Measurements from ENCODE around the gene ENTPD2. TPM values are rescaled to one million over a fixed set of nuclear protein-coding genes. Genes with fewer than 3 reads are reported as not detected.

Gene ENTPD2
- total and polyA plus RNA-seq, 10 of the 15 experiments (the other 5 are each of a cell fraction or from before 2014, with no cell fraction given), result 0.15 to 1.8 (median 0.65) TPM; not detected in 2

DNA sequence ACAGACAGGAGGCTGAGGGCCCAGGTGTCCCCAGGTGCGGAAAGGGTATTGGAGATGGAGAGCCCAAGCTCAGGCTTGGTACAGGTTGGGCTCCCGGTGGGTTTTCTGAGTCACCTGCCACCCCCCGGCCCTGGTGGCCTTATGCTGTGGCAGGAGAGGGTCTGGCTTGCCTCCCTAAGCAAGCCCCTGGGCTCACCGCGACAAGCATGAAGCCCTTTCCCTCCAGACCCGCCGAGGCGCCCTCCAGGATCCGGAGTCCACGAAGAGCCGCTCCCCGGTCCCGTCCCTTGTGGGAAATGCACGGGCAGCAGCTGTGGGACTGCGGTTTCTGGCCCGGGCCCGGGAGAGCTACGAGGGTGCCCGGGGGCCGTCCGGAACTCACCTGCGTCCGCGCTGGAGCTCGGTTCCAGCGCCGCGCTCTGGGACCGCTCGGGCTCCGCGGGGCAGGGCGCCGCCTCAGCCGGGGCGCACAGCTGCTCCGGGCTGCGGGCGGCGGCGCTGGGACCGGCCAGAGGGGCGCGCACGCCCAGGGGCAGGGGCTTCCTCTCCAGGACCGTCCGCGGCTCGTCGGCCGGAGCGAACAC is 15.7 kb upstream of the ENTPD2 start (continued):
- TF ChIP-seq, protein P1, sequence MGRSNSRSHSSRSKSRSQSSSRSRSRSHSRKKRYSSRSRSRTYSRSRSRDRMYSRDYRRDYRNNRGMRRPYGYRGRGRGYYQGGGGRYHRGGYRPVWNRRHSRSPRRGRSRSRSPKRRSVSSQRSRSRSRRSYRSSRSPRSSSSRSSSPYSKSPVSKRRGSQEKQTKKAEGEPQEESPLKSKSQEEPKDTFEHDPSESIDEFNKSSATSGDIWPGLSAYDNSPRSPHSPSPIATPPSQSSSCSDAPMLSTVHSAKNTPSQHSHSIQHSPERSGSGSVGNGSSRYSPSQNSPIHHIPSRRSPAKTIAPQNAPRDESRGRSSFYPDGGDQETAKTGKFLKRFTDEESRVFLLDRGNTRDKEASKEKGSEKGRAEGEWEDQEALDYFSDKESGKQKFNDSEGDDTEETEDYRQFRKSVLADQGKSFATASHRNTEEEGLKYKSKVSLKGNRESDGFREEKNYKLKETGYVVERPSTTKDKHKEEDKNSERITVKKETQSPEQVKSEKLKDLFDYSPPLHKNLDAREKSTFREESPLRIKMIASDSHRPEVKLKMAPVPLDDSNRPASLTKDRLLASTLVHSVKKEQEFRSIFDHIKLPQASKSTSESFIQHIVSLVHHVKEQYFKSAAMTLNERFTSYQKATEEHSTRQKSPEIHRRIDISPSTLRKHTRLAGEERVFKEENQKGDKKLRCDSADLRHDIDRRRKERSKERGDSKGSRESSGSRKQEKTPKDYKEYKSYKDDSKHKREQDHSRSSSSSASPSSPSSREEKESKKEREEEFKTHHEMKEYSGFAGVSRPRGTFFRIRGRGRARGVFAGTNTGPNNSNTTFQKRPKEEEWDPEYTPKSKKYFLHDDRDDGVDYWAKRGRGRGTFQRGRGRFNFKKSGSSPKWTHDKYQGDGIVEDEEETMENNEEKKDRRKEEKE (IDR thresholded peaks at IDR 0.05), result no peak

DNA sequence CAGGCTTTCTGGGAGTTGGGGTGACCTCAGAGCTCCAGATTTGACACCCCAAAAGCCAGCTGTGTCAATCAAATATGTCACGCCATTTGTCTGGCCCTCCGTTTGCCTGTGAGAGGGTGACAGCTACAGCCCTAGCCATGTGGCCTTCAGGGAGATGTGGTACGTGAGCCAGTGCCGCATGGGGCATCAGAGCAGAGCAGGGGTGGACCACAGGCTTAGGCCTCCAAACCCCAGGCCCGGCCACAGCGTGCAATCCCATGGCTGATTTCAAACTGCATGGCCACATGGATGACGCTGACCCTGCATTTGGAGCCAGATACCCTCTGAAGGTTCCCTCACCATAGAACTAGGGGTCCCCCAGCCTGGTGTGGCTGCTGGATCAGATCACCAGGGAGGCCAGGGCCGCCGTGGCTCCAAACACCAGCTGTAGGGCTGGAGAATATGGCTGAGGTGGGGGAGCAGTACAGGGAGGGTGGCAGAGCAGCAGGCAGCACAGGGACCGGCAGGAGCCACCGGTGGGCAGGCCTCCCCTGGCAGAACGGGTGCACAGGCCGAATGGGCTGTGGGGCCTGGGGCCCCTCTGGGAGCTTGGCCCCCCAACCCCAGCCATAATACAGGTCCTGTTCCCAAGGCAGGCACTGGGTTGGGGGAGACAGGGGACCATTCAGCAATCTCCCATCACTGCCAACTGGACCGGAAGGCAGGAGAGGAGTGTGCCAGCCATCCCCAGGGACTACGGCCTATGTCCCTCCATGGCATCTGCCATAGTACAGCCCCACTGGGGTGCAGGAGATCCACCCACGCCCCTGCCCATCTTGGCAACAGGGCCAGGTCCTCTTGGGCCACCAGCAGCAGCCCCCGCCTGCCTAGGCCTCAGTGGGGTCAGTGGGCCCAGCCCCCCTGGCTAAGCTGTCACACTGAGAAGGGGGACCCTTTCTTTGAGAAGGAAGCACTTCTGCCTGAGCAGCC is 15.0 kb upstream of the ENTPD2 start:
- Histone ChIP-seq H3K4me2 (ENCODE audit: control insufficient read depth, insufficient read depth) (peak overlapping the region; percentile 90), H2AFZ (ENCODE audit: control insufficient read depth, low read depth, low read length) (no peak overlapping the region), H3K9me3 (replicated peaks; ENCODE audit: control insufficient read depth, insufficient read depth, low read length) (no peaks in the 10 kb centered on the region), H4K20me1 (ENCODE audit: control insufficient read depth, insufficient read depth) (no peaks in the 10 kb centered on the region), H3K4me3 (peak overlapping the region; percentile 80), H3K36me3 (ENCODE audit: control insufficient read depth in 2 of 2, insufficient read depth in 2 of 2, low read length in 1 of 2) (no peaks in the 10 kb centered on the region; a peak in 2 of 4 replicates), H3K27ac (ENCODE audit: control insufficient read depth, insufficient read depth) (no peak overlapping the region), H3K27me3 (replicated peaks in 1 of 2; ENCODE audit: control insufficient read depth in 2 of 2, insufficient read depth in 2 of 2, low read length in 1 of 2) (no peaks in the 10 kb centered on the region), H3K79me2 (ENCODE audit: control insufficient read depth, insufficient read depth, low read length) (peaks cover 7% of the 10 kb centered on the region), H3K4me1 (ENCODE audit: control insufficient read depth, insufficient read depth, low read length) (peaks cover 25% of the 10 kb centered on the region), H3K9ac (ENCODE audit: control insufficient read depth, insufficient read depth, low read length) (peak overlapping the region; percentile 56)
- DNase-seq (ENCODE audit: low read depth, low spot score) (no peak), FAIRE-seq (no peak), ATAC-seq (no peak)
- ChIA-PET RAD21 (ENCODE audit: unreplicated experiment) (interaction anchor here (0.6 to 5.0 kb wide), 19 partner anchors 8 to 168 kb away, joined by 3 to 25 read pairs (median 9); partner anchors contain the start of genes CYSRT1, MAN1B1, NPDC1 and RNF224), CTCF (interaction anchor here (0.8 to 7.9 kb wide), 33 partner anchors 8 to 282 kb away, joined by 3 to 81 read pairs (median 7); partner anchors contain the start of genes CYSRT1, FBXW5, FUT7 and MAN1B1), POLR2A (interaction anchor here (0.6 to 3.5 kb wide), 12 partner anchors 8 to 154 kb away, joined by 3 to 22 read pairs (median 4); partner anchors contain the start of genes MAN1B1 and UAP1L1), SMC1A (ENCODE audit: uncharacterized antibody, unreplicated experiment) (interaction anchor here (0.8 to 7.2 kb wide), 11 partner anchors 8 to 169 kb away, joined by 3 to 30 read pairs (median 8); partner anchors contain the start of genes MAN1B1 and NPDC1)
- TF ChIP-seq, protein P2, sequence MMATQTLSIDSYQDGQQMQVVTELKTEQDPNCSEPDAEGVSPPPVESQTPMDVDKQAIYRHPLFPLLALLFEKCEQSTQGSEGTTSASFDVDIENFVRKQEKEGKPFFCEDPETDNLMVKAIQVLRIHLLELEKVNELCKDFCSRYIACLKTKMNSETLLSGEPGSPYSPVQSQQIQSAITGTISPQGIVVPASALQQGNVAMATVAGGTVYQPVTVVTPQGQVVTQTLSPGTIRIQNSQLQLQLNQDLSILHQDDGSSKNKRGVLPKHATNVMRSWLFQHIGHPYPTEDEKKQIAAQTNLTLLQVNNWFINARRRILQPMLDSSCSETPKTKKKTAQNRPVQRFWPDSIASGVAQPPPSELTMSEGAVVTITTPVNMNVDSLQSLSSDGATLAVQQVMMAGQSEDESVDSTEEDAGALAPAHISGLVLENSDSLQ (IDR thresholded peaks at IDR 0.05), result peak; percentile 85
- no peak for TF ChIP-seq HDAC2 (IDR thresholded peaks at IDR 0.05)
- 48% methylated on average over 17 of the region's 17 CpGs for WGBS (ENCODE audit: insufficient coverage, insufficient replicate concordance, low lambda C conversion rate, missing lambda C conversion rate)
- in situ Hi-C loops (cut with MboI) (no loop called here), intact Hi-C loops (cut with micrococcal nuclease; ENCODE audit: unreplicated experiment) (loop anchor here (5.0 kb wide), 1 partner anchor 48 kb away; no protein-coding TSS in a partner anchor)
- no TSS peak for BruUV-seq (replicated peaks)
